ENCODE results near the gene CSNK1D. TPM values are rescaled to one million over a fixed set of nuclear protein-coding genes. Genes with fewer than 3 reads are reported as not detected.

Gene CSNK1D
- total RNA-seq, 1 experiment from 2014 or later, result 58.5 TPM

DNA sequence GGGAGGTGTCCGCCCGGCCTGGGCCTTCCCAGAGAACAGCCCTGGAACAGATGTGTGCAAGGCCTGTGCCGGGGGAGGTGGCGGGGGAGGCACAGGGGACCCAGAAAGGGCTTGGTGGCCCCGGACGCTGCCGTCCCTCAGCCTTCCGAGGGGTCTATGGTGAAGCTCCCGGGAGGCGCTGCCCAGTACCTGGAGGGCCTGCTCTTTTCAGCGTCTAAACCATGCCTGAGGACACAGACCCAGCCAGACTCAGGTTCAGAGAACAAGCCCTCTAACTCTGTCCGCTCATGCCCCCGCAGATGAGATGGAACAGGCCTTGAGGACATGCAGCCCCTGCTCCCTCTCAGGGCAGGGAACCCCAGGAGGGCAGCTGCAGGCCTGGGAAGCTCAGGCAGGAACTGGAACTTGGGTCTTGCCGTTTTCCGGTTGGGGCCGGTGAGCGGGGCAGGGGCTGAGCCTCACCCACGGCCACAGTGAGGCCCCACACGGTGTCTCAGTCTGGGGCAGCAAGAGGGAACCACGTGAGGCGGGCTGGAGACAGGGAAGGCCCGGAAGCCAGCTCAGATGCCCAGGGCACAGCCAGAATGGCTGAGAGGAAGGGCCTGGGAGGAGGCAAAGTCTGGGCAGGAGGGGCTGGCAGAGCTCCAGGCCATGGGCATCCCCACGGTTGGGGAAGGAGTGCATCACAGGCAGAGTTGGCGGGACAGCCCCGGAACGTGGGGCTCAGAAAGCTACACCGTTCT is 32.1 kb downstream of the CSNK1D start:
- DNase-seq (ENCODE audit: low read depth), result peak; percentile 84

DNA sequence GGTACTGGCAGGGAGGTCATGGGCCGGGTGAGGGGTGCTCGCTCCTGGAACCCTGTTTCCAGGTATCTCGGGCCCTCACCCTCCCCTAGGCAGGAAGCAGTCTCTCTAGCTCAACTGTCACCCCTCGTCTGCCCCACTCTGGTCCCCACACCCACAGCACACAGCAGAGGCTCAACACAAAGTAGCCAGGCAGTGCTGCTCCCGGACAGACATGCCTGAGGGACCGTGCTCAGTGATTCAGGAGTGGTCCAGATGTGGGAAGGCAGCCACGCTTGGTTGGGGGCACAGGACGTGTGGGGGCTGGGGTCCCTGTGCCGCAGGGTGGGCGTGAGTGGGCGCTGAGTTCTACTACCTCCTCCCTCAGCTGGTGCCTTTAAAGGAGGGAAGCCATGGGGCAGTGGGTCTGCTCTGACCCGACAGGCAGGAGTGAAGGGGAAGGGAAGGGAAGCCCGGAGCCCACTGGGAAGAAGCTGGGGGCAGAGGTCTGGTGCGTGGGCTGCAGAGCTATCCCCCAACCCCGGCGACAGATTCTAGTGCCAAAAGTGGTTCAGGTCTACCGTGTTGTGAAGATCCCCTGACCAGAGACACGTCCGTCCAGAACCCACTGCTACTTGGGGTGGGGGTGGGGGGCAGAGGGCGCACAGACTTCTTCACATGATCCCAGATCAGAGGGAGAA is 32.9 kb downstream of the CSNK1D start:
- no peak for DNase-seq (ENCODE audit: low read depth)

DNA sequence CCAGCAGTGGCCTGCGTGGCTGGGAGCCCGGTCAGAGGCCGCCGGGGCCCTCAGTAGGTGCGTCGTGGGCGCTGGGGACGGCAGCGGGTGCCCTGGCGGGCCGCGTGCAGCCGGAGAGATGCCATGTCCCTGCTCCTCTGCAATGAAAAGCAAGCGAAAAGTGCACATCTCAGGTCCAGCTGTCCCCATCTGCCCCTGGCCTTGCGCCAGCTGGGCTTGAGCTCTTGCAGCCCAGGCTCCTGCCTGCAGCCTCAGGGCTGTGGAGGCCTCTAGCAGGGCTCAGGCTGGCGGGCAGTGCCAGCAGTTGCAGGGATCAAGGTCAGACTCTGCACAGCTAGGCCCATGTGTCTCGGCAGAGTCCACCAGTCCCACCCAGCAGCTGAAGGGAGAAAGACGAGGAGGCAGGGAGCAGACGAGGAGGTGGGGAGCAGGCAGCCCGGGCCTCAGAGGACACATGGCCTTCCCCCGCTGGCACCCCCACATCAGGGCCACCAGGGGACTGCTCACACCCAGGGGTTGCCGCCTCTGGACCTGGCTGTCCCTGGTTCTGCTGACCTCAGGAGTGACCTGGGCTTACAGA is 33.5 kb downstream of the CSNK1D start:
- no peak for DNase-seq (ENCODE audit: low read depth)

DNA sequence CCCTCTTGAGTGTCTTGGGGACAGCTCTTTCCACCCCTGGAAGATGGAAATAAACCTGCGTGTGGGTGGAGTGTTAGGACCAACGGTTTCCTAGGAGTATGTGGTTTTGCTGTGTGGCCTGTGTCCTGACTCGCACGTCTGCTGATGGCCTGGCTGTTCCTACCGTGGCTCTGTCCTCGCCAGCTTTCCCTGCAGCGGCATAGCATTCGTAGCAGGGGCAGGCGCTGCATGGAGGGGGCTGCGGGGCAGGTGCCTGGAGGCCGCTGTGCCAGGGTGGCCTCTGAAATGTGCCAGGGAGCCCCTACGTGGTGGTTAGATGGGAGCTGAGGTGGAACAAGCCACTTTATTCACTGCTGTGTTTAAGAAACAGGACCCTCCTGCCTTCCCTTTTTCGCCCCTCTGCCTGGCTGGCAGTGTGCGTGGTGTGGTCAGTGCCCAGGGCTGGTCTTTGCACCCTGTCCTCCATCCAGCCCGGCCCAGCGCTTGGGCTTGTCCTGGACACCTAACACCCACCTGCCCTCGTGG is 34.0 kb downstream of the CSNK1D start:
- no peak for DNase-seq (ENCODE audit: low read depth)

DNA sequence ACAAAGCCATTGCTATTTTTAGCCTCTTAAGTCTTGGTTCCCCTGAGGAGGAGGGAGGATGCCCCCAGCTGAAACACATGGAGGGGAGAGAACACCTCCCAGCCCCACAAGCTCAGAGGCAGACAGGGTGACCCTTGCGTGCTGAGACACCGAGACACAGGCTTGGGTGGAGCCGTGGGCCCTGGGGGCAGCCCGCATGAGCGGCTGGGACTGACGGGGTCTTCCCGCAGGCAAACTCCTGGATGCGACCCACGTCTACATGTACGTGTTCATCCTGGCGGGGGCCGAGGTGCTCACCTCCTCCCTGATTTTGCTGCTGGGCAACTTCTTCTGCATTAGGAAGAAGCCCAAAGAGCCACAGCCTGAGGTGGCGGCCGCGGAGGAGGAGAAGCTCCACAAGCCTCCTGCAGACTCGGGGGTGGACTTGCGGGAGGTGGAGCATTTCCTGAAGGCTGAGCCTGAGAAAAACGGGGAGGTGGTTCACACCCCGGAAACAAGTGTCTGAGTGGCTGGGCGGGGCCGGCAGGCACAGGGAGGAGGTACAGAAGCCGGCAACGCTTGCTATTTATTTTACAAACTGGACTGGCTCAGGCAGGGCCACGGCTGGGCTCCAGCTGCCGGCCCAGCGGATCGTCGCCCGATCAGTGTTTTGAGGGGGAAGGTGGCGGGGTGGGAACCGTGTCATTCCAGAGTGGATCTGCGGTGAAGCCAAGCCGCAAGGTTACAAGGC is 34.9 kb downstream of the CSNK1D start:
- peak; percentile 50 for DNase-seq (ENCODE audit: low read depth)

DNA sequence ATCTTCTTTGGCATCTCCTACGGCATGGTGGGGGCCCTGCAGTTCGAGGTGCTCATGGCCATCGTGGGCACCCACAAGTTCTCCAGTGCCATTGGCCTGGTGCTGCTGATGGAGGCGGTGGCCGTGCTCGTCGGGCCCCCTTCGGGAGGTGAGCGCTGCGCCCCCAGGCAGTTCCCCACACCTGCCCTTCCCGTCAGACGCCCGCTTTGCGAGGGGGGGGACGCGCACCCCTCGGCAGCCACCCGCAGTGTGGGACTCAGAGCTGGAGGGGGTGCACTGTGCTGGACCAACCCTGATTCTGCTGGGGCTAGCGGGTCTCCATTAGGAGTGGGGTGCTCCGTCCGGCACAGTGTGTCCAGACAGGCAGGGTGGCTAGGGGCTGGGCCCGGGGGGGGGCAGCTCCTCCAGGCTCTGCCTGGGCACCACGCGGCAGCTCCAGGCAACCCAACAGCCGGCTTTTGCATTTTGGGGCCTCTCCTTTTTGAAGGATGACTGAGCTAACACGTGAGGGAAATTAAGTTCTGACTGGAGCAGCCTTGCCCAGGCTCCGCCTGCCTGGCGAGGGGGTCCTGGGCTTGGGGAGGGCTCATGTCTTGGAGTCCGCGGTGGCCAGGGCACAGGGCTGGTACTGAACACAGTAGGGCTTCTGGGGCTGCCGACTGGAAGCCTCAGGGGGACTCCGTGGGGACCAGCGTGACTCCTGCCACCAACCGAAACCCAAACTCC is 35.6 kb downstream of the CSNK1D start:
- no peak for DNase-seq (ENCODE audit: low read depth)

DNA sequence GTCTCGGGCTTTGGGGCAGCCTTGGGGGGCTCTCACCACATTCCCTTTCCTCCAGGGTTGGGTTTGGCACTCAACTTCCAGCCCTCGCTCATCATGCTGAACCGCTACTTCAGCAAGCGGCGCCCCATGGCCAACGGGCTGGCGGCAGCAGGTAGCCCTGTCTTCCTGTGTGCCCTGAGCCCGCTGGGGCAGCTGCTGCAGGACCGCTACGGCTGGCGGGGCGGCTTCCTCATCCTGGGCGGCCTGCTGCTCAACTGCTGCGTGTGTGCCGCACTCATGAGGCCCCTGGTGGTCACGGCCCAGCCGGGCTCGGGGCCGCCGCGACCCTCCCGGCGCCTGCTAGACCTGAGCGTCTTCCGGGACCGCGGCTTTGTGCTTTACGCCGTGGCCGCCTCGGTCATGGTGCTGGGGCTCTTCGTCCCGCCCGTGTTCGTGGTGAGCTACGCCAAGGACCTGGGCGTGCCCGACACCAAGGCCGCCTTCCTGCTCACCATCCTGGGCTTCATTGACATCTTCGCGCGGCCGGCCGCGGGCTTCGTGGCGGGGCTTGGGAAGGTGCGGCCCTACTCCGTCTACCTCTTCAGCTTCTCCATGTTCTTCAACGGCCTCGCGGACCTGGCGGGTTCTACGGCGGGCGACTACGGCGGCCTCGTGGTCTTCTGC is 36.3 kb downstream of the CSNK1D start:
- DNase-seq (ENCODE audit: low read depth), result no peak

DNA sequence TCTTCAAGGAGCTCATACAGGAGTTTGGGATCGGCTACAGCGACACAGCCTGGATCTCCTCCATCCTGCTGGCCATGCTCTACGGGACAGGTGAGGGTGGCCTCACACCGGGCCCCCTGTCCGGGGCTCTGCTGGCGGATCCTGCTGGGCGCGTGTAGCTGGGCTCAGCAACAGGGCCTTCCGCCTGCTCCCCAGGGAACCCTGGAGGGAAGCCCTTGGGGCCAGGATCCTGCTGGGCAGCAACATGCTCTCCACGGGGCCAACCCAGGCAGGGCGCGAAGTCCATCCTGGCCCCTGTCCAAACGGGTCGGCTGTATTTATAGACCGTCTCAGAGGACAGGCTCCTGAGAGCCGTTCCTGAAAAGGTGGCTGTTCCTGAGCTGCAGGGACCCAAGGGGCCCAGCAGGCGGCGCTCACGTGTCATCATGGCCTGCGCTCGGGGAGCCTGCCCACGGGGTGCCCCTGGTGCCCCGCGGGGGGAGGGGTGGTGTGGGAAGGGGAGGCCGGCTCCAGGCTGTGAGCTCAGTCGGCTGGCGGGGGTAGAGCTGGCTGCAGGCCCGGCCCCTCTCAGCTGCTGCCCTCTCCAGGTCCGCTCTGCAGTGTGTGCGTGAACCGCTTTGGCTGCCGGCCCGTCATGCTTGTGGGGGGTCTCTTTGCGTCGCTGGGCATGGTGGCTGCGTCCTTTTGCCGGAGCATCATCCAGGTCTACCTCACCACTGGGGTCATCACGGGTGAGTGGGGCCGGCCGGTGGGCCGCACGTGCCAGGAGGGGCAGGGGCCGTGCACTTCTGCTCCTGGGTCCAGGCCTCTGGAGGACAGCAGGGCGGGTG is 37.1 kb downstream of the CSNK1D start:
- DNase-seq (ENCODE audit: low read depth), result peak; percentile 54

DNA sequence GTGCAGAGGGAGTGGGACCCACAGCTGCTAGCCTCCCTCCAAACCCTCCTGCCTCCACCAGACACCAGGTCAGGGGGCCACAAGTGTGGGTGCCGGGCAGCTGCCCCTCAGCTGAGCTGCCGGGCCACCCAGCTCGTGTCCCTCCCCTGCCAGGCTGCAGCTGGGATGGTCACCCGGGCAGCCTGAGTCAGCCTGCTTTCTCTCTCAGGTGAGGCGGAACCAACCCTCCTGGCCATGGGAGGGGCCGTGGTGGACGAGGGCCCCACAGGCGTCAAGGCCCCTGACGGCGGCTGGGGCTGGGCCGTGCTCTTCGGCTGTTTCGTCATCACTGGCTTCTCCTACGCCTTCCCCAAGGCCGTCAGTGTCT is 37.7 kb downstream of the CSNK1D start:
- DNase-seq (ENCODE audit: low read depth), result no peak

DNA sequence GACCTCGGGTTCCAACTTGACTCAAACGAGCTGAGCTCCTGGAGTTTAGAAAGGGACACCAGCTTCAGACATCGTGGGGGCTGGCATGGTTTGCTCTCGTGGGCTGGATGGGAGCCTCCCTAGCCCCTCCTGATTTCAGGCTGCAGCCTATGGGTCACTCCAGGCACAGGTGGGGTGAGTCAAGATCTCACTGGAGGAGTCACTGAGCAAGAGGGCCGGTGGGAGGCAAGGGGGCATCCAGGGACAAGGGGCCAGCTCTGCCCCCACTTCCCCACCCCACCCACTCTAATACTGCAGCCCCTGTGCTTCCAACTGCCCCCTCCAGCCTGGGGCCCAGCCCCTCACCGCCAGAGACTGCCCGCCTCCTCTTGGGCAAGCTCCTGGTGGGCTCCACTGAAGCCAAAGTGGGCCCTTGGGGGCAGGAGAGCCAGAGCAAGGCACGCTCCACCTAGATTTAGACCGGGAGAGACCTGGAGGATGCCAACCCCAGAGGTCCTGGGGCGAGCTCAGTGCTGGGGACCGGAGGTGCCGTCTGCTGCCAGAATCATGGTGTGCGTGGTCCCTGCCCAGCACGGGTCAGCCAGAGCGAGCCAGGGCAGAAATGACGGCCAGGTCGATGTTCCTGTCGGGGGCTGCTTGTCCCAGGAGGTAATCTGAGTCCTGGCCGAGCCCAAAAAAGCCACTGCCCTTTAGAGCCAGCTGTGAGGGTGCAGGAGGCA is 38.3 kb downstream of the CSNK1D start:
- no peak for DNase-seq (ENCODE audit: low read depth)

DNA sequence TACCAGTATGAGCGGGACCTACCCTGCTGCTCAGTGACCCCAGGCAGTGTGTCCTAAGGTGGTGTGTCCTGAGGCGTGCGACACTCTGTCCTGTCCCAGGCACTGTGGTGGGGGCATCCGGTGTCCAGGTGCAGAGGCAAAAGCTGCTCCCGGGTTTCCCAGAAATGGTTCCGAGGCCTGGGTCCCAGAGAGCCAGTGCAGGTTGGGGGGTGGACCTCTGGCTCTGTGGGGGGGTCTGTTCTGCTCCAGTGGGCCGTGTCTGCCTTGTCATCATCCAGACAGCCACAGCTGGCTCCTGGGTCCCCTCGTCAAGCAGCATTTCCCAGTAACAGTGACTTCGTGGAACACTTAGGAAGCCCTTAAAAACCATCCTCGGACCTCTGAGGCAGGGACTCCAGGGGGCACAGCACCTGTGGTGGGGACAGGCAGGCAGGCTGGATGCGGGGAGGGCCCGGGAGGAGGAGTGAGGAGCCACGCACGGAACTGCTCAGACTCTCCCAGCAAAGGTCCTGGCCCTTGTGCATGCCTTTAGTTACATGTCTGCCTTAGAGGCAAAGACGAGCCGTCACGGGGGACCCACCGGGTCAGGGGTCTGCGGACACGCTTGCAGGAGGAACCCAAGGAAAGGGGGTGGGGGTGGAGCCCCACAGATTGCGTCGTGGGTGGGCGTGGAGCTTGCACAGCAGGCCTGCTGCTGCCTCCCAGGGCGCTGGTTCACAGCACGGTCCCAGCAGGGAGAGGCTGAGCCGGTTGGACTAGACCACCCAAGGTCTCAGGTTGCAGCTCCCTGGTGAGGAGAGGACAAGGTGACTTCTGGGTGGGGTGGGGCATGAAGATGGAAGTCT is 39.1 kb downstream of the CSNK1D start:
- DNase-seq (ENCODE audit: low read depth), result no peak

DNA sequence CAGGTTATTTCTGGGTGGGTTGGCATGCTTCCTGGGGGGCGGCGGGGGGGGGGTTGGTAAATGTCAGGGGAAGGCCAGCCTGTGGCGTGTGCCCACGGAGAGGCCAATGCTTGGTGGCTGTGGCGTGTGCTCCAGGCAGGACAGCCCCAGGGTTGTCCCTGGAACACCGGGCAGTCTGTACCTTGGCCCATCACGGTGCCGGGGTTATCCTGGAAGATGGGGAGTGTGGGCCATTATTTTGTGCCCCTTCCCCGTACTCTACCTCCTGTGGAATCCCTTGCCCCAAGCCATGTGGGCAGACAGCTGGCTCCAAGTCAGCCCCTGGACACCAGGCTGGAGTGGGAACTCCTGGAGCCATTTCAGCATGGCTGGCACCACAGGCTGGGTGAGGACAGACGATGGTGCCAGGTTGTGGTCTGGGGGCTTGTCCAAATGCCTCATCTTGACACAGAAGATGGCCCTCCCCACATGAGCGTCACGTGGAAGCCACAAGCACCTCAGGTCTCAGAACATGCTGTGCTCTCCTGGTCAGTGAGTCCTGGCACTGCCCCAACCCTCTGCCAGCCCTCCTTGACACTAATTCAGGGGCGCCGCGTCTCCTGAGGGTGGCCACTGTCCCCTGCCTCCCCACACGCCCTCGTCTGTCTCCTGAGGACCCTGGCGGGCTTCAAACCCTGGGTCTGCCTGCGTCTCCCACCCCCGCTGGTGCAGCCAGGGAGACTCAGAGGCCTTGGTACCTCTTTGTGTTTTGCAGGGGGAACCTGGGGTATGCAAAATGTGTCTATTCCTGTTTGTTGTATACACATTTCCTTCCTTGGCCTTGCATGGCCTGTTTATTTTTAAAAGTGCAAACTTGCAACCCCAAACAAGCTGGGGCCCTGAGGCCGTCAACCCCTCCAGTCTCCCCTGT is 40.4 kb downstream of the CSNK1D start:
- no peak for DNase-seq (ENCODE audit: low read depth)

DNA sequence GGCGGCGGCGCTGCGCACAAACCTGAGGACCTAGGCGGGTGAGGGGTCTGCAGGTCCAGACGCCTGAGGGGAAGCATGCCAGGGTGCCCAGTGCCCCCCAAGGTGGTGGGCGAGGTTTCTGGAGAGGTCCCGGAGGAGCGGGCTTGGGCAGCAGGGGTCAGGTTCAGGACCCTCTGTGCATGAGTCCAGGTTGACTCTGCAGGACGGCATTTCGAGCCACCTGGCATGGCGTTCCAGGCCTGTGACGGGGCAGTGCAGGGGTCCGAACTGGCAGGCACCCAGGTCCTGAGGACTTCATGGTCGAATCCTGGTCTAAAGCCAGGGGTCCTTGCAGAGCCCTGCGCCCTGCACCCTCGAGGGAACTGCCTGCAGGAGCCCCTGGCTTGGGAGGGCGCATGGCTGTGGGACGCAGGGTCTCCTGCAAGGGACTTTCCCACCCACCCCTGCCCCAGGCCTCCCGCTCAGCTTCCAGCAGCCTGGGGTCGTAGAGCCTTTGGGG is 41.1 kb downstream of the CSNK1D start:
- DNase-seq (ENCODE audit: low read depth), result no peak

DNA sequence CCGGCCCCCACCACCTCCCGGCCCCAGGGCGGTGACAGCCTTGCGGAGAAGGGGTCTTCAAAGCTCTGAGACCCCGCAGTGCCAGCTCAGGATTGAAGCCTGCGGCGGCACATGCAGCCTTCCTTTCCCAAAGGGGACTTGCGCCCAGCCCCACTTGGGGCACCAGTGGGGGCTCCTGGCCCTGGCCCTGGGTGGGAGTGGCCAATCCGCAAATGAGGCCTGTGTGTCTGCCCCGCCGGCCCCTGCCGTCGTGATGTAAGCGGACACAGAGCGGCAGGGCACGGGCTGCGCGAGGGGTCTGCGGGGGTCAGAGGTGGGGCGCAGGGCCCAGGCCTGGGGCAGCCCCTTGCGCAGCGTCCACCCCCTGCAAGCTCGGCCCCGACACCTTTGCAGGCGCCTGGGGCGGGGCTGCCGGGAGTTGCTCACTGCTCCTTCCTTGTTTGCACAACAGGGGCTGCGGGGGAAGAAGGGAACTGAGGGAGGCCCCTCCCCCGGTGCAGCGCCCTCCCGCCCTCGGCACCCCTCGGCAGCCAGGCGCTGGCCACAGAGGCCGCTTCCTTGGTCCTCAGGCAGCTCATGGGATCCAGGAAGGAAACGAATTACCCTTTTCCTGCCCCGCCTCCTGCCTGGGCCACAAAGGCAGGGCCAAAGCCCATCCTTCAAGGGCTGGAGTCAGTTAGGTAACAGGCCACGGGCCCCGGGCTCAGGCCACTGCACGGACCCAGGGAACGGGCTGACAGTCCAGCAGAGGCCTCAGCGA is 41.8 kb downstream of the CSNK1D start:
- DNase-seq (ENCODE audit: low read depth), result peak; percentile 72

DNA sequence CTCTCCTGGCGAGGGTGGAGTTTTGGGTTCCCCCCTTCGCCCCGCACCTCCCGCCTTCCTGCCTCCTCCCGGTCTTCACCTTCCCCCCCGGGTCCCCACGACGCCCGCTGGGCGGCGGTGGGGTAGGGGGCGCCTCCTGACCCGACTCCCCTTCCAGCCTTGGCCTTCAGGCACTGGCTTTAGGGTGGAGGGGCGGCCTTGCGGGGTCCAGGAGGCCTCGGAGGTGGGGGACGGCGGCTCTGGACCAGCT is 42.3 kb downstream of the CSNK1D start:
- DNase-seq (ENCODE audit: low read depth), result no peak

DNA sequence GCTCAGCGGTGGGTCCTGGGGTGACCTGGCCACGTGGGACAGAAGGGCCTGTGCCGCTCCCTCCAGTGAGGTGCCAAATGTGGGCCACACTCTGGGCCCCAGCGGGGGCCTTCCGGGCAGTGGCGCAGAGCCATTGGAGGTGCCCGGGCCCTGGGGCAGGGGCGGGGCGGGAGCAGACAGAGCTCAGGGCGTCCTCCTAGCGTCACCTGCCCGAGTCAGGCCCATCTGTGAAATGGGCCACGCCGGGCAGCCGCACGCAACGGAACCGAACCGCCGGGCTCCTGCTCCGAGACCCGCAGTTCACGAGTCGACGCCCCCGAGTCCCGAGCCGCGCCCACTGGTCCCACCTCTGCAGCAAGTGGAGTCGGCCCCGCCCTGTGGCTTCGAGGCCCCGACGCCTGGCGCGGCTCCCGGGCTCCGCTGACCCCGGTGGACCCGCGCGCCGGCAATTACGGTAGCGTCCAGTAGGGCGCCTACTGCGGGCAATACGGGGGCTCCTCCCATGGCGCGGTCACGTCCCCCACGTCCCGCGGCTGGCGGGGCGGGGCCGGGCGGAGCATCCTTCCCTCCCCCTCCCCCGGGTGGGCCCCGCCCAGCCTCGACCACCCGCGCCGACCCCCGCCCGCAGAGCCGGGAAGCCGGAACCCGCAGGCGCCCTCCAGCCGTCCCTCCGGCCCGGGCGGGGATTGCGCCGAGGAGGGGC is 42.7 kb downstream of the CSNK1D start:
- peak; percentile 92 for DNase-seq (ENCODE audit: low read depth)
